HG02759 (cell line): Measurements from ENCODE around the gene NAA10.
A peak's percentile ranks its signal among the peaks of the same experiment; 100 is the strongest.

Experiments
- ATAC-seq: cut with Tn5 transposase; IDR thresholded peaks from one replicate; pipeline ENCODE4 v1.9.1; 2021; ENCODE audit warnings: mild to moderate bottlenecking, moderate library complexity; ENCODE audit not compliant: unreplicated experiment

The NAA10 gene

GRCh38 chrX:153950127-153950526 is 15.3 kb upstream of the NAA10 start:
- ATAC-seq, result no peak

DNA sequence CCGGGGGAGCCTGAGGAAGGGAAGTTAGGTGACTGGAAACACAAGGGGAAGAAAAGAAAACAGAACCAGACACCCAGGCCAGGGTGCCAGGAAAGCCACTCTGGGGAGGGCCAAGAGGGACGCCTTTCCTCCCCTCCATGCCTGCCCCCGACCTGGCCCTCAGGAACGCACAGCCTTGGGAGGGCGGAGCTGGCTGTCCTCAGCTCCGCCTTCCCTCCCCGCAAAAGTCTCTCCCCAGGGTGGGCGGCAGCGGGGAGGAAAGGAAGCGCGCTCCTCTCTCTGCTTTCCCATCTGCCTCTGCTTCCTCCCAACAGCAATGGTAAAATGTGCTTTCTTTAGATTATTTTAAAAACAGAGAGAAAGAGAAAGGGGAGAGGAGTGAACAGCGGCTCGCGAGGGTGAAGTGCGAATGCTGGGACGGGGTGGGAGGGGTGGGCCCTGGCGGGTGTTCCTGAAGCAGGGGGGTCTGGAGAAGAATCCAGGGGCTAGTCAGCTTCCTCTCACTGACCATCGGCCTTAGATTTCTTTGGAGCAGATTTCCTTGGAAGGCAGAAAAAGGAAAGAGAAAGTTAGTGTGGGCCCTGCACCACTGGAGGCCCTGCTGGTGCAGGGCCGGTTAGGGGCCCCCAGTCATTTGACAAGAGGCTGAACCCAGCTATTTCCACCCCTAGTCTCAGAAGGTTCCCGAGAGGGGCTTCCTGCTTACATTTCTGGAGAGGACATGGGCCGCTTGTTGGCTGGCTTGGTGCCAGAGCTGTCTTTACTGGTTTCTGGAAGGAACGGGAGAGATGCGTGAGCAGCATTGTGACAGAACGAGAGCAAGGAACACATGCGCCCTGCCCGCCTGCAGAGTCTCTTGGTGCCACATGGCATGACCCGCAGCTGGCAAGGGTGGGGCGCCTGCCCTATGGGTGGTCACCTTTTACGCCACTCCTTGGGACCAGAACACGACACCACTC is 14.3 kb upstream of the NAA10 start:
- ATAC-seq, result no peak

GRCh38 chrX:153948002-153948466 is 13.2 kb upstream of the NAA10 start:
- no peak for ATAC-seq

- ATAC-seq, result peak; percentile 67
These were observed 12.4 kb upstream of the NAA10 start for GRCh38 chrX:153947009-153947769.

GRCh38 chrX:153945956-153946943 is 11.4 kb upstream of the NAA10 start:
- no peak for ATAC-seq

GRCh38 chrX:153944800-153945150 is 9.9 kb upstream of the NAA10 start:
- peak; percentile 33 for ATAC-seq

- peak; percentile 47 for ATAC-seq
These were observed 9.4 kb upstream of the NAA10 start, which contains the start of gene RENBP for GRCh38 chrX:153944140-153944799. RENBP (minus strand) TSS chrX:153944643; CDS start chrX:153944610, 33 bp downstream.

DNA sequence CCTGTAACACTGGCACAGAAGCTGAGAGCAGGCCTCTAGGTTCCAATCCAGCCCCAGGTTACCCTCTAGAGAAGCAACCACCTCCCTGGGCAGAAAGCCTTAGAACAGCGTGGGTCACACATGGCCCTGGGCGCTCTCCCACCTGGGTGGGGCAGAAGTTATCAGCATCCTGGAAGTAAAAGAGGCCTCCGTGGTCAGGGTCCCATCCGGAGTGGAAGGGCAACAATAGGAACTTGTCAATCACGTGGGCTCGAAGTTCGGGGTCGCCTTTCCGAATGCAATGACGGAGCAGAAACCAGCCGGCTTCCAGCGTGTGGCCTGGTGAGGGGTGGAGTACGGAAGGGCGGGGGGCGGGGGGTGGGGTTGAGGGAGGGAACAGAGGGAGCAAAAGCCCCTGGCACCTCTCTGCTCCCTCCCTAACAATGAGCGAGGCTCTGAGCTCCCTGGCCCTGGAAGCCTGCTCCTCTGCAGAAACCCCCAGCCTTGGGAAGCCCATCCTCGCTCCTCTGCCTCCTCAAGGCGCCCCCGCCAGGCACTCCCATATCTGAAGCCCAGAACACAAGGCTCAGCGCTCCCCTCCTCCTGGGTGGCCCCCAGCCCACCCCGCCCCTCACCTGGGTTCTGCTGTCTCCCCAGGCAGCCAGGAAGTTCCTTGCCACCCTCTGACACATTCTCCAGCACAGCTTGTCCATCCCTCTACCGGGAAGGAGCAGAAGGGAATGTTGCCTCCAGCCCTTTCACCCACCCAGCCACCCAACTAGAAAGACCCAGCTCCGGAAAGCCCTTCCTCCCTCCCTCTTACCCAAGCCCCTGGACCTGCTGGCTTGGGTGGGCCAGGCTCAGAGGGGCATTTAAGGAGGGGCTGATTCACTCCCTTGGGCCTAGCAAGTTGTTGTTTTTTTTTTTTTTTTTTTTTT is 6.8 kb upstream of the NAA10 start:
- ATAC-seq, result no peak

- ATAC-seq, result no peak
These were observed 4.7 kb upstream of the NAA10 start for GRCh38 chrX:153939573-153939972.

DNA sequence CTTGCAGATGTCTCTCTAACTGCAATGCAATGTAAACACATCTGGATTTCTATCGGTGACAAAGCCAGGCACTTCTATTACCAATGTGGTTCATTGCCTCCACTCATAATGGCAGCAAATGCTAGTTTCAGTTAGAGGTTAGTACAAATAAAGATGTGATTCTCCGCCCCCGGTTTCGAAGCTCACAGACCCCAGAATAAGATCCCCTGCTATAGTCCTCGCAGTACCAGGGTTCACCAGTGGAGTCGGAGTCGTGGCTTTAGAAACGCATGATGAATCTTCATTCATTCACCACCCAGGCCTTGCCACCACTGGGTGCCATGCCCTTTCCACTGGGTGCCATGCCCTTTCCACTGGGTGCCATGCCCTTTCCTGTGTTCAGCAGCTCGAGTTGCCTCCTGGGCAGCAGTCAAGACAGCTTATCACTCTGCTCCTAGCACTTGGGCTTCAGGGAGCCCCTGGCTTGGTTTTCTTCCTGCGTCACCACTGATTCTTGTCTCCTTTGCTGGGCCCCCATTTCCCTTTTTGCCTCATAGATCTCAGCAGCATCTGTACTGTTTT is 3.5 kb upstream of the NAA10 start:
- ATAC-seq, result no peak

- ATAC-seq, result no peak
These were observed 2.2 kb upstream of the NAA10 start for GRCh38 chrX:153937056-153937455.

DNA sequence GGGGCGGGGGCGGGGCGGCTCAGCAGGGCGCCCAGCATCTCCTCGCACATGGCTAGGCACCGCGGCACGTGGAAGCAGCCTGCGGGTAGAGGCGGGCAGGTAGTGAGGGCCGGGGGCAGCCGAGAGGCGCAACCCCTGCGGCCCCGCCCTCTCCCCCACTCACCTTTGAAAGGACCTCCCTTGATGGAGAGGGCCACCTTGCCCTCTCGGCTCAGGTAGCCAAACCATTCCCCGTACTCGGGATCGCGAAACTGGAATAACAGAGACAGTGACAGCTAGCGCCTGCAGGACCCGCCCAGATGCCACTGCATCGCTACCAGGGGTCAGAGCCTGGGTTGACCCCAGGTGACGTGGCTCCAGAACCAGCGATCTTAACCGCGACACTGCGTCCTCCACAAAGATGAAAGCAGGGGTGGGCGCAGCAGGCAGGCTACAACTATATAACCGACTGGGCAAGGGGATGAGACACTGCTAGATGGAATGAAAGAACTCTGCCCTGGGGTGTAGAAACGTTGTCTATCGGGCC is 552 bp upstream of the NAA10 start:
- peak; percentile 12 for ATAC-seq

DNA sequence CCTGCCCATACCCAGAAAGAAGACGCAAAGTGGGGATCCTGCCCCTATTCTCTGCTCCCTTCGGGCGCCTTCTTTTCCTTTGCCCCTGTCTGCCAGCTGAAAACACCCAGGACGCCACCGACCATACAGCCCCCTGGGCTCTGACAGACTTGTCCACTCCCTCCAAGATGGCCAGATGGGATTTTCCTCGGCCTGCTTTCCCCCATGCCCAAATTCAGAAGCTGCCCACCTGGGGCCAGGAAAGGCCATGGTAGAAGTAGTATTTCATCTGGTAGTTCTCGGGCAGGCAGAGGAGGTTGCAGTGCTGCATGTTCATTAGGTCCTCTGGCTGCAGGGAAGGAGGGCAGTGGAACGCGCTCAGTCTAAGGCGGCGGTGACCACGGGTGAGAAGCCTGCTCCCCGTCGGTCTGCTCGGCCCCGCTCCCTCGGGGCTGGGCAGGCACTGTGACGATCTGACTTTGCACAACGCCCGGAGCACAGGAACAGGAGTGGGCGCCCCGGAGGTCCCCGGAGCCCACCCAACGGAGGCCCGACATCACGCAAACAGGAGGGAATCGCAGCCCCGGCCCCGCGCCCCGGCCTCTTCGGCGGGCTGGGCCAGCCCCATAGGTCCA is 582 bp downstream of the NAA10 start:
- peak; percentile 26 for ATAC-seq

DNA sequence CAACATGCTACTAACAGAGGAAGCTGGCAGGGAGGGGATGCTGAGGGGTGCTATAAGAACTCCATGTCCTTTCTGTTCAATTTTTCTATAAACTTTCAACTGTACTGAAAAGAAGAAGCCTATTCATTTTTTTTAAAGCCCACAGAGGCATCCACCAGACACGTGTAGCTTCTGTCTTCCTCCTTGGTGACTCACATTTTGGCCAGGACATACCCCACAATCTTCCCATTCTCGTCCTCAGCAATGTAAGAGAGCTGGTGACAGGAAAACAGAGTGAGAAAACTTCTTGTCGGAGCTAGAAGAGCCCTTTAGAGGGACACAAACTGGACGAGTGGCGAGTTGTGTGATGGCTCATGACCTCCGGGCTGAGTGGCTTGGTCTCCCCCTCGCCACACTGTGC is 1.1 kb downstream of the NAA10 start:
- no peak for ATAC-seq

DNA sequence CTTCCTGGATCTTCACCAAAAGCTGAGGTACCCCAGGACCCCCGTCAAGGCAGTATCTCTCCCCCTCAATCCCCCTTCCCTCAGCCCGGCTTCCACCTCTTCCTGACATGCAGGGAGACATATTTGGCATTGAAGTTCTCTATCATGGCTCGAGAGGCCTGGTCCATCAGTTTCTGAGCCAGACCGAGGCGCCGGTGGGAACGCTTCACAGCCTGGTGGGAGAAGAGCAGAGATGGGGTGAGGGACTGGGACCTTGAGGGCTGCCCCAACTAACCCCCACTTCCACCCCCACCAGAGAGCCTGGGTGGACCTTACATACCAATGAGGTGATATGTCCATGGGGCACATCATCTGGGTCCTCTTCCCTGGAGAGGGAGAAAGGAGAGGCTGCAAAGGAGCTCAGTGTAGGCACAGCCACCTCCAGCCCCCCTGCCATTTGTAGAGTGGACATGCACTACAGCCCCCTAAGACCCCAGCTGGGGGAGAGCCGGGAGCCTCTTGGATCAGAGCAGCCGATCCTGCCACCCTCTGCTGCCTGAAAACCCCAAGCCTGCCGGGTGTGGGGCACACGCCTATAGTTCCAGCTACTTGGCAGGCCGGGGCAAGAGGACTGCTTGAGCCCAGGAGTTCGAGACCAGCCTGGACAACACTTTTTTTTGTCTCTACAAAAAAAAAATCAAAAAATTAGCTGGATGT is 2.5 kb downstream of the NAA10 start:
- no peak for ATAC-seq

- ATAC-seq, result no peak
These were observed 3.1 kb downstream of the NAA10 start for GRCh38 chrX:153931748-153932147.

DNA sequence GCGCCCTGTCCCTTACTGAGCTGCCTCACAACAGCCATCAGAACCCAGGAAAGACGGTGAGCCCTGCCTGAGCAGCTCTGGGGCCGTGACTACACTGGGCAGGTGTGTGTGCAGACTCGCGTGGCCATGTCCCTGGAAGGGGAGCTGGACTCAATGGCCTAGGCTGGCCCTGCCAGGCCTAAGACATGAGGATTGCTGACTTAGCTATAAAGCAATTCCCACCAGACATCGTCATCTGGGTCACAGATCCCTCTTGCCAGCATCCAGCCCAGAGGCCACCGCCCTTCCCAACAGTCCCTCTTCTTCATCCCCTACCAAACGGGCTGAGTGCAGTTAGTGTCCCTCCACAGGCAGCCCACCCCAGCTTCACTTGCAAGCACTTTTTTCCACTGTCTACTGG is 3.7 kb downstream of the NAA10 start:
- no peak for ATAC-seq
